ENCODE measurements around the gene BCAS3. TPM values are rescaled to one million over a fixed set of nuclear protein-coding genes. Genes with fewer than 3 reads are reported as not detected.

BCAS3 gene
- total RNA-seq, 4 donors from 2014 or later, result 18.2 to 60.6 (median 23.4) TPM

GRCh38 chr17:61247439-61247838, 569.8 kb downstream of the BCAS3 start:
- Histone ChIP-seq H3K4me1 (peaks cover 15 to 32% of the 10 kb centered on the region in 2 donors), H3K4me3 (no peak overlapping the region), H3K27me3 (no peaks in the 10 kb centered on the region), H3K9me3 (no peaks in the 10 kb centered on the region), H3K27ac (peak overlapping the region in 2 of 4 donors; percentile 31 to 57), H3K36me3 (no peaks in the 10 kb centered on the region)
- ATAC-seq (no peak), DNase-seq (no peak)
- no peak for TF ChIP-seq CTCF (IDR thresholded peaks at IDR 0.05 in 4 of 5, conservative IDR thresholded peaks at IDR 0.05 in 1 of 5)
- intact Hi-C loops (cut with DNase I; ENCODE audit: low total_unique reads), result no loop called here
- in situ Hi-C loops (cut with MboI; ENCODE audit: low sequenced_read_pairs in 4 of 4), result no loop called here

GRCh38 chr17:61248399-61248798, 570.7 kb downstream of the BCAS3 start:
- ATAC-seq (no peak), DNase-seq (no peak)
- in situ Hi-C loops (cut with MboI; ENCODE audit: low sequenced_read_pairs in 4 of 4), result no loop called here
- Histone ChIP-seq H3K36me3 (no peaks in the 10 kb centered on the region), H3K9me3 (no peaks in the 10 kb centered on the region), H3K27me3 (no peaks in the 10 kb centered on the region), H3K4me3 (no peak overlapping the region), H3K4me1 (peaks cover 25 to 42% of the 10 kb centered on the region in 2 donors), H3K27ac (peak overlapping the region; percentile 31 to 57 (median 46))
- intact Hi-C loops (cut with DNase I; ENCODE audit: low total_unique reads), result no loop called here
- no peak for TF ChIP-seq CTCF (IDR thresholded peaks at IDR 0.05 in 4 of 5, conservative IDR thresholded peaks at IDR 0.05 in 1 of 5)
- no peak for TF ChIP-seq POLR2A (IDR thresholded peaks at IDR 0.05)

GRCh38 chr17:61249649-61250299, 572.1 kb downstream of the BCAS3 start:
- intact Hi-C loops (cut with DNase I; ENCODE audit: low total_unique reads), result no loop called here
- TF ChIP-seq POLR2A (IDR thresholded peaks at IDR 0.05), result no peak
- TF ChIP-seq CTCF (IDR thresholded peaks at IDR 0.05 in 4 of 5, conservative IDR thresholded peaks at IDR 0.05 in 1 of 5), result no peak
- Histone ChIP-seq H3K27me3 (no peaks in the 10 kb centered on the region), H3K4me1 (peaks cover 28 to 46% of the 10 kb centered on the region in 2 donors), H3K9me3 (no peaks in the 10 kb centered on the region), H3K27ac (peak overlapping the region; percentile 47 to 68 (median 53)), H3K36me3 (no peaks in the 10 kb centered on the region), H3K4me3 (no peak overlapping the region)
- in situ Hi-C loops (cut with MboI; ENCODE audit: low sequenced_read_pairs in 4 of 4), result no loop called here
- ATAC-seq, result no peak
- no peak for DNase-seq

- TF ChIP-seq CTCF (IDR thresholded peaks at IDR 0.05 in 4 of 5, conservative IDR thresholded peaks at IDR 0.05 in 1 of 5), result no peak
- TF ChIP-seq POLR2A (IDR thresholded peaks at IDR 0.05), result no peak
- Histone ChIP-seq H3K36me3 (no peaks in the 10 kb centered on the region), H3K4me1 (peaks cover 28 to 46% of the 10 kb centered on the region in 2 donors), H3K4me3 (no peak overlapping the region), H3K27ac (peak overlapping the region; percentile 47 to 68 (median 53)), H3K27me3 (no peaks in the 10 kb centered on the region), H3K9me3 (no peaks in the 10 kb centered on the region)
- intact Hi-C loops (cut with DNase I; ENCODE audit: low total_unique reads), result no loop called here
- in situ Hi-C loops (cut with MboI; ENCODE audit: low sequenced_read_pairs in 4 of 4), result no loop called here
- ATAC-seq, result no peak
- no peak for DNase-seq
These were observed 572.8 kb downstream of the BCAS3 start for GRCh38 chr17:61250335-61250890.
